H9 (cell line): ENCODE results near the gene SIX1. TPM values are rescaled to one million over a fixed set of nuclear protein-coding genes. Genes with fewer than 3 reads are reported as not detected.

Experiments
- DNase-seq: peaks from one replicate; pipeline ENCODE4 v3.0.0-alpha.2; 2017
- H2AFZ ChIP-seq: one replicate; pipeline ENCODE4 v1.6.1; 2013; ENCODE audit warnings: mild to moderate bottlenecking, low read length, control low read depth, moderate library complexity
- H2AK5ac ChIP-seq: 2 replicates; pipeline ENCODE4 v1.6.1; 2013; ENCODE audit warnings: low read length, control low read depth, mixed read lengths; ENCODE audit not compliant: insufficient read length
- H2BK120ac ChIP-seq: one replicate; pipeline ENCODE4 v1.6.1; 2013; ENCODE audit warnings: low read depth, mild to moderate bottlenecking, low read length, control low read depth, inconsistent platforms; ENCODE audit not compliant: poor library complexity, severe bottlenecking
- H2BK12ac ChIP-seq: 2 replicates; pipeline ENCODE4 v1.6.1; 2013; ENCODE audit warnings: low read length, control low read depth, mixed read lengths, low read depth; ENCODE audit not compliant: insufficient read length
- H2BK15ac ChIP-seq: 2 replicates; pipeline ENCODE4 v1.6.1; 2013; ENCODE audit warnings: low read depth, low read length, control low read depth
- H2BK20ac ChIP-seq: one replicate; pipeline ENCODE4 v1.6.1; 2013; ENCODE audit warnings: low read depth, mild to moderate bottlenecking, low read length, control low read depth, inconsistent platforms; ENCODE audit not compliant: poor library complexity, severe bottlenecking
- H2BK5ac ChIP-seq: 2 replicates; pipeline ENCODE4 v1.6.1; 2013; ENCODE audit warnings: low read length, control low read depth, mixed read lengths; ENCODE audit not compliant: insufficient read length
- H3K14ac ChIP-seq: 2 replicates; pipeline ENCODE4 v1.6.1; 2013; ENCODE audit warnings: low read length, control low read depth; ENCODE audit not compliant: insufficient read depth
- H3K18ac ChIP-seq: 2 replicates; pipeline ENCODE4 v1.6.1; 2013; ENCODE audit warnings: low read depth, mild to moderate bottlenecking, mixed read lengths, low read length, control low read depth; ENCODE audit not compliant: insufficient read length
- H3K23ac ChIP-seq: 2 replicates; pipeline ENCODE4 v1.6.1; 2013; ENCODE audit warnings: low read length, control low read depth, mixed read lengths, low read depth; ENCODE audit not compliant: insufficient read length
- H3K23me2 ChIP-seq: 2 replicates; pipeline ENCODE4 v1.6.1; 2013; ENCODE audit warnings: low read depth, mild to moderate bottlenecking, mixed read lengths, low read length, control low read depth; ENCODE audit not compliant: insufficient read length, poor library complexity, severe bottlenecking
- H3K27ac ChIP-seq: 2 replicates; pipeline ENCODE4 v1.5.1; 2013; ENCODE audit warnings: low read length, control low read depth, mixed read lengths, low read depth; ENCODE audit not compliant: insufficient read length
- H3K27me3 ChIP-seq: 2 replicates; pipeline ENCODE4 v1.6.1; 2013; ENCODE audit warnings: low read length, control low read depth, inconsistent platforms; ENCODE audit not compliant: insufficient read depth
- H3K4ac ChIP-seq: 2 replicates; pipeline ENCODE4 v1.6.1; 2013; ENCODE audit warnings: low read depth, mild to moderate bottlenecking, control low read depth, inconsistent platforms, low read length, moderate library complexity
- H3K4me1 ChIP-seq: 2 replicates; pipeline ENCODE4 v1.6.1; 2013; ENCODE audit warnings: low read length, control low read depth, inconsistent platforms; ENCODE audit not compliant: insufficient read depth
- H3K4me2 ChIP-seq: 2 replicates; pipeline ENCODE4 v1.6.1; 2013; ENCODE audit warnings: low read length, control low read depth, mixed read lengths; ENCODE audit not compliant: insufficient read length, insufficient read depth
- H3K56ac ChIP-seq: 2 replicates; pipeline ENCODE4 v1.6.1; 2013; ENCODE audit warnings: low read depth, mild to moderate bottlenecking, mixed read lengths, low read length, control low read depth; ENCODE audit not compliant: insufficient read length
- H3K79me1 ChIP-seq: 2 replicates; pipeline ENCODE4 v1.6.1; 2013; ENCODE audit warnings: low read depth, mild to moderate bottlenecking, moderate library complexity, low read length, control low read depth, inconsistent platforms; ENCODE audit not compliant: insufficient read depth, poor library complexity, severe bottlenecking
- H3K79me2 ChIP-seq: 2 replicates; pipeline ENCODE4 v1.6.1; 2013; ENCODE audit warnings: low read length, control low read depth, inconsistent platforms; ENCODE audit not compliant: insufficient read depth
- H3K9ac ChIP-seq: 2 replicates; pipeline ENCODE4 v1.6.1; 2013; ENCODE audit warnings: low read length, control low read depth, mixed read lengths; ENCODE audit not compliant: insufficient read length; ENCODE audit errors: extremely low read depth
- H3K9me3 ChIP-seq: one replicate; pipeline ENCODE4 v1.6.1; 2013; ENCODE audit warnings: low read depth, low read length, inconsistent platforms; ENCODE audit not compliant: control insufficient read depth
- H3T11ph ChIP-seq: one replicate; pipeline ENCODE4 v1.6.1; 2013; ENCODE audit warnings: mild to moderate bottlenecking, low read length, control low read depth, inconsistent platforms
- H4K20me1 ChIP-seq: one replicate; pipeline ENCODE4 v1.6.1; 2013; ENCODE audit not compliant: control insufficient read depth, insufficient read length, insufficient read depth
- H4K5ac ChIP-seq: 2 replicates; pipeline ENCODE4 v1.6.1; 2013; ENCODE audit warnings: low read depth, mild to moderate bottlenecking, mixed read lengths, low read length, control low read depth; ENCODE audit not compliant: insufficient read length
- H4K8ac ChIP-seq: replicated peaks from 2 replicates; pipeline ENCODE4 v1.6.1; 2013; ENCODE audit warnings: low read length, control low read depth, mixed read lengths, low read depth; ENCODE audit not compliant: insufficient read length
- H4K91ac ChIP-seq: 2 replicates; pipeline ENCODE4 v1.6.1; 2013; ENCODE audit warnings: low read depth, mild to moderate bottlenecking, moderate library complexity, mixed read lengths, low read length, control low read depth; ENCODE audit not compliant: insufficient read length
- H3K27ac Mint-ChIP-seq, 3 experiments: 2 replicates in 2 of 3; 3 replicates in 1 of 3; pipeline ENCODE4 v1.8.0; 2020 to 2021; ENCODE audit warnings: mixed read lengths in 3 of 3, mild to moderate bottlenecking in 1 of 3, moderate library complexity in 1 of 3
- H3K27me3 Mint-ChIP-seq: 2 replicates; pipeline ENCODE4 v1.8.0; 2021; ENCODE audit warnings: low read depth, mild to moderate bottlenecking, moderate library complexity, mixed read lengths
- H3K36me3 Mint-ChIP-seq, 3 experiments: 2 replicates in 2 of 3; 3 replicates in 1 of 3; pipeline ENCODE4 v1.8.0; 2020 to 2021; ENCODE audit warnings: low read depth in 3 of 3, mixed read lengths in 3 of 3; ENCODE audit not compliant: insufficient read depth in 1 of 3
- H3K4me1 Mint-ChIP-seq, 2 experiments: 2 replicates each; pipeline ENCODE4 v1.8.0; 2020; ENCODE audit warnings: mixed read lengths in 2 of 2
- H3K4me3 Mint-ChIP-seq, 2 experiments: 2 replicates in 1 of 2; 3 replicates in 1 of 2; pipeline ENCODE4 v1.8.0; 2020 to 2021; ENCODE audit warnings: mild to moderate bottlenecking in 2 of 2, mixed read lengths in 2 of 2, moderate library complexity in 1 of 2
- H3K9me3 Mint-ChIP-seq, 2 experiments: 2 replicates in 1 of 2; 3 replicates in 1 of 2; pipeline ENCODE4 v1.8.0; 2020; ENCODE audit warnings: mild to moderate bottlenecking in 2 of 2, mixed read lengths in 2 of 2, moderate library complexity in 1 of 2
- WGBS: extraction: QIAGEN DNeasy Blood & Tissue Kit; methylation state at CpG from one replicate; pipeline ENCODE4 v1.1.7; 2013; ENCODE audit warnings: missing lambda C conversion rate, low lambda C conversion rate, mixed read lengths; ENCODE audit not compliant: insufficient read length; ENCODE audit errors: extremely low coverage; 5-methylcytosine and 5-hydroxymethylcytosine counted together
- total RNA-seq: library from RNA; stranded (reverse); gene quantifications from 2 replicates; pipeline ENCODE4 v1.2.1, GENCODE V29; 2021
- TF ChIP-seq, protein P1 (sequence below): fragments of 200-600 bp; sonication (generic); conservative IDR thresholded peaks from 3 replicates; pipeline ENCODE4 v1.8.0; 2021; ENCODE audit warnings: antibody characterized with exemption, mild to moderate bottlenecking

The SIX1 gene
- total RNA-seq, 1 experiment from 2014 or later, result 0.17 TPM

DNA sequence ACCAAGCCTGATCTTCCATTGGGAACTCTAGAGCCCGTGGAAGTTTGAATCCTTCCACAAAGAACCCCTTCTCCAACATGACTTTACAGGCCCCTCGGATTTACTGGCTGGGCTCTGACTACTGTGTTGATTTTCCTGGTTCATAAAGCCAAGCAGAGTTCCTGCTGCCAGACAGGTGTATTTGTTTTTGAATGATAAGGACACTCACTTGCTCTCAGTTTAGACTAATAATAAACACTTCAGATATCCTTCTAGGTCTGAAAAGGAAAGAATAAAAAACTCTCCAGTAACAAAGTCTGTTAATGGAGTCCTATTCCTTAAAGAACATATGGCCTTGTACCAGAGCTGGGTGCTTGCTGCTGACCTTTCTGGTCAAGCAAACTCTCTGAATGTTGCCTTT, 31.0 kb downstream of the SIX1 start:
- no peak overlapping the region for H3K4ac ChIP-seq
- H4K20me1 ChIP-seq, result no peaks in the 10 kb centered on the region
- TF ChIP-seq, protein P1, sequence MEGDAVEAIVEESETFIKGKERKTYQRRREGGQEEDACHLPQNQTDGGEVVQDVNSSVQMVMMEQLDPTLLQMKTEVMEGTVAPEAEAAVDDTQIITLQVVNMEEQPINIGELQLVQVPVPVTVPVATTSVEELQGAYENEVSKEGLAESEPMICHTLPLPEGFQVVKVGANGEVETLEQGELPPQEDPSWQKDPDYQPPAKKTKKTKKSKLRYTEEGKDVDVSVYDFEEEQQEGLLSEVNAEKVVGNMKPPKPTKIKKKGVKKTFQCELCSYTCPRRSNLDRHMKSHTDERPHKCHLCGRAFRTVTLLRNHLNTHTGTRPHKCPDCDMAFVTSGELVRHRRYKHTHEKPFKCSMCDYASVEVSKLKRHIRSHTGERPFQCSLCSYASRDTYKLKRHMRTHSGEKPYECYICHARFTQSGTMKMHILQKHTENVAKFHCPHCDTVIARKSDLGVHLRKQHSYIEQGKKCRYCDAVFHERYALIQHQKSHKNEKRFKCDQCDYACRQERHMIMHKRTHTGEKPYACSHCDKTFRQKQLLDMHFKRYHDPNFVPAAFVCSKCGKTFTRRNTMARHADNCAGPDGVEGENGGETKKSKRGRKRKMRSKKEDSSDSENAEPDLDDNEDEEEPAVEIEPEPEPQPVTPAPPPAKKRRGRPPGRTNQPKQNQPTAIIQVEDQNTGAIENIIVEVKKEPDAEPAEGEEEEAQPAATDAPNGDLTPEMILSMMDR, result no peak
- WGBS, result no CpG with 5 or more reads among the region's 2 CpGs
- no peak overlapping the region for H4K8ac ChIP-seq
- Mint-ChIP-seq H3K9me3 (peaks cover 0 to under 1% of the 10 kb centered on the region in 2 experiments; a peak in 3 of 5 replicates), H3K4me3 (no peak overlapping the region), H3K27ac (no peak overlapping the region), H3K27me3 (no peaks in the 10 kb centered on the region), H3K4me1 (peaks cover 9 to 23% of the 10 kb centered on the region in 2 experiments), H3K36me3 (no peaks in the 10 kb centered on the region)
- no peak for DNase-seq
- no peak overlapping the region for H3K27ac ChIP-seq
- H3K4me2 ChIP-seq, result no peak overlapping the region
- no peak overlapping the region for H2BK12ac ChIP-seq
- H2BK5ac ChIP-seq, result no peak overlapping the region
- H3K18ac ChIP-seq, result no peak overlapping the region
- no peaks in the 10 kb centered on the region for H3K79me2 ChIP-seq
- peaks cover 5% of the 10 kb centered on the region; the same call in 1 of the 2 replicates for H3K4me1 ChIP-seq
- H4K91ac ChIP-seq, result no peak overlapping the region
- no peak overlapping the region for H3T11ph ChIP-seq
- H3K56ac ChIP-seq, result no peak overlapping the region
- H2BK15ac ChIP-seq, result no peak overlapping the region
- no peak overlapping the region for H4K5ac ChIP-seq
- no peaks in the 10 kb centered on the region for H3K23me2 ChIP-seq
- no peaks in the 10 kb centered on the region for H3K79me1 ChIP-seq
- H2BK20ac ChIP-seq, result no peak overlapping the region
- no peak overlapping the region for H2AK5ac ChIP-seq
- no peaks in the 10 kb centered on the region for H3K9me3 ChIP-seq
- no peak overlapping the region for H3K23ac ChIP-seq
- H3K27me3 ChIP-seq, result no peaks in the 10 kb centered on the region
- H3K14ac ChIP-seq, result no peak overlapping the region
- H2BK120ac ChIP-seq, result no peak overlapping the region
- no peak overlapping the region for H3K9ac ChIP-seq
- no peak overlapping the region for H2AFZ ChIP-seq
